Measurements from ENCODE around the gene RDM1. TPM values are rescaled to one million over a fixed set of nuclear protein-coding genes. Genes with fewer than 3 reads are reported as not detected.
A peak's percentile ranks its signal among the peaks of the same experiment; 100 is the strongest.

The RDM1 gene
- total RNA-seq (2014; rRNA removed; shearing (Covaris generic)) (3.9 and 5.2 TPM in 2 replicates), polyA plus RNA-seq (2016; fragmentation: Nextera tagmentation; extraction: Ambion mirVana) (7.3 and 8.8 TPM in 2 replicates)
- long read RNA-seq, partial matches to known transcripts, result 0 of 5 reads
- long read RNA-seq, other reads (novel, unspliced or antisense), result 1 of 5 reads

GRCh38 chr17:35930211-35931065, at the start of gene RDM1:
Gene RDM1, minus strand, starts transcription at chr17:35930773. Its CDS starts 46 bp downstream, at chr17:35930727.
- peak; percentile 99 for ATAC-seq
- DNase-seq (ENCODE audit: low spot score), result peak; percentile 96
- no peaks in the 10 kb centered on the region for H3K9me3 Mint-ChIP-seq
- Histone ChIP-seq H3K27ac (ENCODE audit: low read depth) (no peak within 1 kb of the TSS), H3K36me3 (ENCODE audit: insufficient read depth) (no peaks in the 10 kb centered on the region), H2AFZ (peak within 1 kb of the TSS; percentile 98), H3K4me3 (peak within 1 kb of the TSS; percentile 61), H3K27me3 (ENCODE audit: insufficient read depth) (peaks cover 4% of the 10 kb centered on the region; the same call in 1 of the 2 replicates), H3K4me2 (peak within 1 kb of the TSS; percentile 80), H3K4me1 (ENCODE audit: insufficient read depth) (peaks cover 12% of the 10 kb centered on the region), H3K79me2 (replicated peaks; ENCODE audit: insufficient read depth) (no peaks in the 10 kb centered on the region), H3F3A (replicated peaks; ENCODE audit: low read depth) (no peaks in the 10 kb centered on the region), H3K9me2 (ENCODE audit: insufficient read depth) (no peaks in the 10 kb centered on the region), H4K20me1 (replicated peaks; ENCODE audit: insufficient read depth) (no peaks in the 10 kb centered on the region)
- H3K36me3 Mint-ChIP-seq (ENCODE audit: low read depth), result no peaks in the 10 kb centered on the region
- H3K27ac Mint-ChIP-seq, result peak within 1 kb of the TSS; percentile 85
- TF ChIP-seq REST (IDR thresholded peaks at IDR 0.05; ENCODE audit: unreplicated experiment) (no peak), ETS1 (IDR thresholded peaks at IDR 0.05) (peak; percentile 51; the same call in 1 of the 2 replicates), CREB1 (CRISPR knock-in tag; IDR thresholded peaks at IDR 0.05; ENCODE audit: low read depth) (no peak), POLR2AphosphoS5 (IDR thresholded peaks at IDR 0.05; ENCODE audit: low read depth) (peak; percentile 95)
- peak within 1 kb of the TSS; percentile 86 for H3K4me3 Mint-ChIP-seq
- peaks cover 5% of the 10 kb centered on the region for H3K27me3 Mint-ChIP-seq (ENCODE audit: insufficient read depth, low read depth, poor library complexity)
- peaks cover 28% of the 10 kb centered on the region for H3K4me1 Mint-ChIP-seq

- H3K36me3 Mint-ChIP-seq (ENCODE audit: low read depth), result no peaks in the 10 kb centered on the region
- DNase-seq (ENCODE audit: low spot score) (no peak), ATAC-seq (no peak)
- no peaks in the 10 kb centered on the region; the same call in 2 of the 3 replicates for H3K4me1 Mint-ChIP-seq
- Histone ChIP-seq H3F3A (replicated peaks; ENCODE audit: low read depth) (no peaks in the 10 kb centered on the region), H3K9me2 (ENCODE audit: insufficient read depth) (peaks cover 7% of the 10 kb centered on the region; the same call in 1 of the 2 replicates), H2AFZ (no peak overlapping the region), H3K79me2 (replicated peaks; ENCODE audit: insufficient read depth) (no peaks in the 10 kb centered on the region), H4K20me1 (replicated peaks; ENCODE audit: insufficient read depth) (no peaks in the 10 kb centered on the region), H3K4me3 (no peak overlapping the region), H3K4me2 (no peak overlapping the region), H3K4me1 (ENCODE audit: insufficient read depth) (no peaks in the 10 kb centered on the region), H3K27ac (ENCODE audit: low read depth) (no peak overlapping the region), H3K36me3 (ENCODE audit: insufficient read depth) (no peaks in the 10 kb centered on the region), H3K27me3 (ENCODE audit: insufficient read depth) (no peaks in the 10 kb centered on the region)
- peaks cover 5% of the 10 kb centered on the region for H3K27me3 Mint-ChIP-seq (ENCODE audit: insufficient read depth, low read depth, poor library complexity)
- H3K4me3 Mint-ChIP-seq, result no peak overlapping the region
- no peaks in the 10 kb centered on the region for H3K9me3 Mint-ChIP-seq
- H3K27ac Mint-ChIP-seq, result no peak overlapping the region
- TF ChIP-seq POLR2AphosphoS5 (IDR thresholded peaks at IDR 0.05; ENCODE audit: low read depth) (no peak), ZNF462 (CRISPR knock-in tag; IDR thresholded peaks at IDR 0.05) (no peak), CREB1 (CRISPR knock-in tag; IDR thresholded peaks at IDR 0.05; ENCODE audit: low read depth) (no peak), CTCF (conservative IDR thresholded peaks at IDR 0.05; ENCODE audit: low read depth in 2 of 2) (no peak)
These were observed 47.8 kb upstream of the RDM1 start for GRCh38 chr17:35978346-35978745.
